A549 (cell line): ENCODE data around the gene PALLD. TPM values are rescaled to one million over a fixed set of nuclear protein-coding genes. Genes with fewer than 3 reads are reported as not detected.

ENCODE experiments used
- ATAC-seq, 2 experiments: fragments of 200-7000 bp in 1 of 2; fragments of >200 bp in 1 of 2; cut with Nextera tagmentation in 1 of 2; cut with Tn5 transposase in 1 of 2; 3 replicates each; pipeline versions ENCODE4 v1.8.0 to v1.9.1; 2018 to 2020; ENCODE audit warnings: mild to moderate bottlenecking in 1 of 2, moderate library complexity in 1 of 2
- CTCF ChIA-PET: fragments of 300-600 bp; sonication (Branson Sonifier 250); formaldehyde crosslinking; extraction: SDS; loops from one replicate; lab custom pipeline; 2021; ENCODE audit warnings: antibody characterized with exemption, inconsistent platforms; lab: Yijun Ruan, JAX
- POLR2A ChIA-PET: fragments of 350-600 bp; formaldehyde crosslinking; extraction: SDS; loops from one replicate; lab custom pipeline; 2021; ENCODE audit warnings: antibody characterized with exemption, inconsistent platforms; lab: Yijun Ruan, JAX
- DNase-seq, 2 experiments: peaks; one replicate each; pipeline versions ENCODE4 v3.0.0 to v3.0.0-alpha.2; 2011 to 2016; ENCODE audit warnings: low read depth in 1 of 2, low spot score in 1 of 2
- FAIRE-seq: peaks from 2 replicates; lab custom pipeline; 2011; peaks lifted over from hg19 to GRCh38; lab: Jason Lieb, UNC
- H3K27ac ChIP-seq, 2 experiments: fragments of >200 bp; sonication (Bioruptor Twin); formaldehyde crosslinking; 3 replicates each; pipeline ENCODE4 v1.5.1; 2016 to 2017
- H3K4me1 ChIP-seq: fragments of >200 bp; sonication (Bioruptor Twin); formaldehyde crosslinking; 3 replicates; pipeline ENCODE4 v1.6.1; 2016
- H3K4me2 ChIP-seq: fragments of >200 bp; sonication (Bioruptor Twin); formaldehyde crosslinking; 3 replicates; pipeline ENCODE4 v1.6.1; 2016
- H3K4me3 ChIP-seq: fragments of >200 bp; sonication (Bioruptor Twin); formaldehyde crosslinking; 3 replicates; pipeline ENCODE4 v1.5.1; 2016
- H3K9me3 ChIP-seq: fragments of >200 bp; sonication (Bioruptor Twin); formaldehyde crosslinking; 3 replicates; pipeline ENCODE4 v1.6.1; 2016
- CBX2 ChIP-seq: fragments of 200-600 bp; sonication (generic); IDR thresholded peaks from 2 replicates; pipeline ENCODE4 v1.6.1; 2016; ENCODE audit warnings: low read depth, mild to moderate bottlenecking, borderline replicate concordance
- CEBPB ChIP-seq, 2 experiments: fragments of >200 bp in 1 of 2; sonication (Bioruptor Twin) in 1 of 2; formaldehyde crosslinking in 1 of 2; IDR thresholded peaks; 2 replicates each; pipeline ENCODE4 v1.6.1; 2012 to 2016
- CHD4 ChIP-seq: fragments of 200-600 bp; sonication (generic); IDR thresholded peaks from 2 replicates; pipeline ENCODE4 v1.6.1; 2016; ENCODE audit warnings: antibody characterized with exemption, mild to moderate bottlenecking, borderline replicate concordance
- EHF ChIP-seq: fragments of 250-450 bp; sonication (Bioruptor Pico); IDR thresholded peaks from 2 replicates; pipeline ENCODE4 v1.5.0; 2020; ENCODE audit warnings: mild to moderate bottlenecking
- EP300 ChIP-seq, 2 experiments: fragments of >200 bp; sonication (Bioruptor Twin); formaldehyde crosslinking; IDR thresholded peaks; 2 replicates in 1 of 2; 3 replicates in 1 of 2; pipeline ENCODE4 v1.6.1; 2016 to 2017
- FOSB ChIP-seq: fragments of 250-450 bp; sonication (Bioruptor Pico); IDR thresholded peaks from 2 replicates; pipeline ENCODE4 v1.5.0; 2020; ENCODE audit warnings: mild to moderate bottlenecking, moderate library complexity
- FOSL2 ChIP-seq, 2 experiments: fragments of 450-650 bp in 1 of 2; fragments of >200 bp in 1 of 2; sonication (Bioruptor Twin) in 1 of 2; formaldehyde crosslinking; IDR thresholded peaks; 2 replicates each; pipeline versions ENCODE4 v1.5.0 to v1.6.1; 2016 to 2020; ENCODE audit warnings: mild to moderate bottlenecking in 1 of 2, moderate library complexity in 1 of 2
- HEYL ChIP-seq: fragments of 250-450 bp; sonication (Bioruptor Pico); IDR thresholded peaks from 2 replicates; pipeline ENCODE4 v1.8.0; 2021; ENCODE audit warnings: mild to moderate bottlenecking, moderate library complexity
- HOXA7 ChIP-seq: fragments of 250-450 bp; sonication (Bioruptor Pico); IDR thresholded peaks from 2 replicates; pipeline ENCODE4 v1.5.0; 2020; ENCODE audit warnings: mild to moderate bottlenecking, moderate library complexity
- JUNB ChIP-seq: fragments of >200 bp; sonication (Bioruptor Twin); formaldehyde crosslinking; IDR thresholded peaks from 2 replicates; pipeline ENCODE4 v1.6.1; 2016
- KDM5A ChIP-seq: fragments of 200-600 bp; sonication (generic); IDR thresholded peaks from 2 replicates; pipeline ENCODE4 v1.6.1; 2016; ENCODE audit warnings: antibody characterized with exemption, mild to moderate bottlenecking
- MAFK ChIP-seq: fragments of 450-650 bp; IDR thresholded peaks from 2 replicates; pipeline ENCODE4 v1.6.1; 2014; ENCODE audit not compliant: partially characterized antibody
- MYC ChIP-seq: IDR thresholded peaks from 2 replicates; pipeline ENCODE4 v1.6.1; 2012; ENCODE audit warnings: mild to moderate bottlenecking, inconsistent platforms, low read length, improper control_type of control experiment, borderline replicate concordance
- NR3C1 ChIP-seq: fragments of >200 bp; sonication (Bioruptor Twin); formaldehyde crosslinking; IDR thresholded peaks from 3 replicates; pipeline ENCODE4 v1.6.1; 2017
- PHF8 ChIP-seq: fragments of 200-600 bp; sonication (generic); IDR thresholded peaks from 2 replicates; pipeline ENCODE4 v1.6.1; 2016; ENCODE audit warnings: low read depth, mild to moderate bottlenecking, antibody characterized with exemption, moderate library complexity, borderline replicate concordance
- POLR2A ChIP-seq: IDR thresholded peaks from 2 replicates; pipeline ENCODE4 v1.6.1; 2012; ENCODE audit warnings: mild to moderate bottlenecking, low read length
- POLR2AphosphoS2 ChIP-seq: conservative IDR thresholded peaks from 2 replicates; pipeline ENCODE4 v1.6.1; 2012; ENCODE audit warnings: low read length, improper control_type of control experiment, inconsistent platforms
- RARB ChIP-seq: fragments of 250-450 bp; sonication (Bioruptor Pico); IDR thresholded peaks from 2 replicates; pipeline ENCODE4 v1.8.0; 2021; ENCODE audit warnings: mild to moderate bottlenecking, moderate library complexity
- RFX5 ChIP-seq: fragments of 450-650 bp; IDR thresholded peaks from 2 replicates; pipeline ENCODE4 v1.7.1; 2014; ENCODE audit warnings: antibody characterized with exemption, mild to moderate bottlenecking, moderate library complexity
- SMC3 ChIP-seq: fragments of >200 bp; sonication (Bioruptor Twin); formaldehyde crosslinking; IDR thresholded peaks from 3 replicates; pipeline ENCODE4 v1.6.1; 2018; ENCODE audit warnings: inconsistent platforms
- SREBF2 ChIP-seq: fragments of 450-650 bp; IDR thresholded peaks from 2 replicates; pipeline ENCODE4 v1.6.1; 2014; ENCODE audit warnings: mild to moderate bottlenecking, moderate library complexity
- TFCP2L1 ChIP-seq: fragments of 250-450 bp; sonication (Bioruptor Pico); IDR thresholded peaks from 2 replicates; pipeline ENCODE4 v1.5.0; 2021; ENCODE audit warnings: mild to moderate bottlenecking
- ZC3H11A ChIP-seq: fragments of 450-650 bp; IDR thresholded peaks from 2 replicates; pipeline ENCODE4 v1.6.1; 2014; ENCODE audit warnings: antibody characterized with exemption, mild to moderate bottlenecking
- ZFP36 ChIP-seq: fragments of 450-650 bp; IDR thresholded peaks from 2 replicates; pipeline ENCODE4 v1.6.1; 2014; ENCODE audit warnings: borderline replicate concordance; ENCODE audit not compliant: partially characterized antibody
- ZNF302 ChIP-seq: fragments of 250-450 bp; sonication (Bioruptor Pico); IDR thresholded peaks from 2 replicates; pipeline ENCODE4 v1.9.0; 2021; ENCODE audit warnings: inconsistent platforms, mild to moderate bottlenecking, moderate library complexity
- WGBS: methylation state at CpG from one replicate; pipeline ENCODE4 v1.1.6; 2017; ENCODE audit errors: missing lambda C conversion rate; 5-methylcytosine and 5-hydroxymethylcytosine counted together
- polyA plus RNA-seq, 4 experiments: library from polyadenylated mRNA; depleted of rRNA in 3 of 4; stranded (reverse); fragments of >200 nt; fragmentation: RNase III in 1 of 4; extraction: RNeasy Plus Mini Kit Qiagen cat#74134 plus additional on column Dnase treatment in 1 of 4; gene quantifications; 2 replicates in 3 of 4; 3 replicates in 1 of 4; pipeline ENCODE4 v1.2.3, GENCODE V29; 2011 to 2017
- TF ChIP-seq, protein P1 (sequence below): IDR thresholded peaks from 2 replicates; pipeline ENCODE4 v1.6.1; 2012; ENCODE audit warnings: low read depth, borderline replicate concordance
- TF ChIP-seq, protein P2 (sequence below): fragments of >200 bp; sonication (Bioruptor Twin); formaldehyde crosslinking; IDR thresholded peaks from 3 replicates; pipeline ENCODE4 v1.6.1; 2016
- TF ChIP-seq, protein P3 (sequence below): fragments of 150-350 bp; IDR thresholded peaks from 2 replicates; pipeline ENCODE4 v1.6.1; 2014; ENCODE audit warnings: low read depth, mild to moderate bottlenecking, low read length
- TF ChIP-seq, protein P4 (sequence below): fragments of >200 bp; sonication (Bioruptor Twin); formaldehyde crosslinking; IDR thresholded peaks from 3 replicates; pipeline ENCODE4 v1.5.1; 2016

The PALLD gene
- polyA plus RNA-seq, 2 of the 4 experiments (the other 2 are of a cell fraction) = 88.8 to 113 TPM

DNA sequence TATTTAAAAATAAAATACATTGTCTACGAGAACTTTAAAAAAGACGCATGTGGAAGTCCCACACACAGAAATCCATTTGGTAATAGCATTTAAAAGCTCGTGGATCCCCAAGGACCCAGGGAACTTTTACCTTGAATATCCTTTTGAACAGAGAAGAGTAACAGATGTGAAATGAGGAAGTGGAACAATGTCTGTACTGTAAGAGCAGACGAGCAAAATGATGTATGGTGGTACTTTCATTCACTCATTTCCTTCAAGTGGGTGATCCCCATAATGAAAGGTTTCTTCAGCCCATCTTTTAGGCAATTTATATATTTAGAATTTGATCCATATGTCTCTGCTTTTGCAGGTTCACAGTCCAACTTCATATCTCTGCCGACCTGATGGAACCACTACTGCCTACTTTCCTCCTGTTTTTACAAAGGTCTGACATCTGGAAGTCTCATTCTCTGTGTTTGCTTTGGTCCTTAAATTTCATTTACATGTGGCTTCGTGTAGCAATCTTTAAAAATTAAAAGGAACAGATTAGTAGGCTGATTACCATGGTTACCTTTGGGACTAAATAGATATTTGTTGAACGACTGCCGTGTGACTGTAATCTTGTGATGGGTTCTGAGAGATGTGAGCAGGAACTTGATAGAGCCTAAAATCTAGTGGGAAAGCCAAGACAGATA, 188.4 kb downstream of the PALLD start:
- Histone ChIP-seq H3K9me3 (no peaks in the 10 kb centered on the region), H3K27ac (no peak overlapping the region), H3K4me3 (no peak overlapping the region), H3K4me2 (no peak overlapping the region), H3K4me1 (peaks cover 35% of the 10 kb centered on the region)
- FAIRE-seq (no peak), ATAC-seq (no peak), DNase-seq (no peak)
- TF ChIP-seq MYC (no peak), HEYL (CRISPR knock-in tag) (no peak), EP300 (IDR thresholded peaks at IDR 0.05) (no peak), FOSB (CRISPR knock-in tag) (no peak), SMC3 (no peak), CBX2 (no peak), NR3C1 (no peak), POLR2A (no peak), RARB (CRISPR knock-in tag) (no peak), ZNF302 (CRISPR knock-in tag) (no peak), FOSL2 (IDR thresholded peaks at IDR 0.05) (no peak), FOSL2 (CRISPR knock-in tag; IDR thresholded peaks at IDR 0.05) (no peak), RFX5 (no peak), ZC3H11A (no peak), CHD4 (no peak), CEBPB (IDR thresholded peaks at IDR 0.05) (no peak), EHF (CRISPR knock-in tag) (no peak)
- TF ChIP-seq, protein P1, sequence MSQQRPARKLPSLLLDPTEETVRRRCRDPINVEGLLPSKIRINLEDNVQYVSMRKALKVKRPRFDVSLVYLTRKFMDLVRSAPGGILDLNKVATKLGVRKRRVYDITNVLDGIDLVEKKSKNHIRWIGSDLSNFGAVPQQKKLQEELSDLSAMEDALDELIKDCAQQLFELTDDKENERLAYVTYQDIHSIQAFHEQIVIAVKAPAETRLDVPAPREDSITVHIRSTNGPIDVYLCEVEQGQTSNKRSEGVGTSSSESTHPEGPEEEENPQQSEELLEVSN = no peak
- POLR2A ChIA-PET = no interaction called here
- WGBS = 89% methylated on average over 8 of the region's 8 CpGs
- CTCF ChIA-PET = interaction anchor here (2.3 kb wide), 1 partner anchor 100 kb away, joined by 7 read pairs; no protein-coding TSS in a partner anchor

DNA sequence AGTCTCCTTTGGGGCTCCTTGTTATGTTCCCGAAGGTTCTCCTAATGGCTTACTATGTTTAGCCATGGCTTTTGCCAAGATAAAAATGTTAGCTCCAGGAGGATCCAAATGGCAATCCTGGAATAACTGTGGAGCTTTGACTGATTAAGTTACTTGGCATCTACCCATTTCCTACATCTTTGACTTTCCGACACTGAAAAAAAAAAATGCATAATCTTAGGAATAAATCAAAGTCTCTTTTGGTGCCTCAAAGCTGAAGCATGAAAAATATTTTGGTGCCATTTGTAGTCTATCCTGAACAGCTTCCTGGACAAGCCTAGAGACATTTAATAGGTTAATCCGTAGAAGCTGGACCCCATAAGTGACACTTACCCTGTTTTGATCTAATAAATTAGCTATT, 191.7 kb downstream of the PALLD start:
- FAIRE-seq (no peak), ATAC-seq (no peak), DNase-seq (no peak)
- Histone ChIP-seq H3K4me2 (no peak overlapping the region), H3K4me1 (peaks cover 22% of the 10 kb centered on the region), H3K4me3 (no peak overlapping the region), H3K27ac (no peak overlapping the region), H3K9me3 (no peaks in the 10 kb centered on the region)
- WGBS = 76% methylated on average over 3 of the region's 3 CpGs
- ChIA-PET CTCF (interaction anchor here (0.6 kb wide), 1 partner anchor 191 kb away, joined by 3 read pairs; no protein-coding TSS in a partner anchor), POLR2A (no interaction called here)
- no peak for TF ChIP-seq SREBF2
- TF ChIP-seq TFCP2L1 = no peak

DNA sequence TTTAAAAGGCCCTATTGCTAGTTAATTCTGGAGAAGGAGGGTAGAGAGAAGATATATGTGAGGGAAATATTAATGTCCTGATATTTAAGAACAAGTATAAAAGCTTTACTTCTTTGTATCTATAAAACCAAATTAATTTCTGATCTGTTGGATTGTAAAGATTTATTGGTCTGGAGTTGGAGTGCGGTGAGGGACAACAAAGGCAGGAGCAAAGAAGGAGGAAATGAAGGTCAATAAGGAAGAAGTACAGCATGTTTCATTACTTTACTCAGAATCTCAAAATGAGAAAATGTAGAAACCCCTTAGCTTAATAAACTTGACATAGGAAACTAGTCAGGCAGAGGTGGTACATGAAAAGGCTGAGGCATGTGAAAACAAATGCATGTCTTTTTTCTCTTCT, 192.9 kb downstream of the PALLD start:
- POLR2A ChIA-PET = no interaction called here
- CTCF ChIA-PET = interaction anchor here (0.9 kb wide), 1 partner anchor 20 kb away, joined by 3 read pairs; no protein-coding TSS in a partner anchor

DNA sequence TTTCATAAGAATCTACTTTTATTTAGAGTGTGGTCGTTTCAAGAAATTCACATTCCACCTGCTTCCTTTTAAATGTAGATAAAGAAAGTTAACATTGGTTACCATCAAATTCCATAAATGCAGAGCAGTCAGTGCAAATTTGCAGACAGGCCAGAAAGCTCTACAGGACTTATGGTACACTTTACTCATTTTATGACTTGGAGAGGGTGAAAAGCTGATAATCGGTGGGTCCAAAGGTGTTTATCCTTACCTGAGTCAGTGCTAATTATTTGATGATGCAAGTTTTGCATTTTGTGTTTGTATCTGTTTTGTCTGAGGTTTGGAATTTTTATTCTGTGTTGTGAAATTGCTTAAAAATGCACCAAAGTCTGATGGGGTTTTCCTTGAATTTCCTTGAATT, 193.3 kb downstream of the PALLD start:
- FAIRE-seq (no peak), DNase-seq (no peak), ATAC-seq (no peak)
- ChIA-PET POLR2A (no interaction called here), CTCF (no interaction called here)
- Histone ChIP-seq H3K9me3 (no peaks in the 10 kb centered on the region), H3K4me1 (peaks cover 26% of the 10 kb centered on the region), H3K4me3 (no peak overlapping the region), H3K4me2 (no peak overlapping the region), H3K27ac (no peak overlapping the region)
- 69% methylated on average over 2 of the region's 2 CpGs for WGBS
- TF ChIP-seq, protein P2, sequence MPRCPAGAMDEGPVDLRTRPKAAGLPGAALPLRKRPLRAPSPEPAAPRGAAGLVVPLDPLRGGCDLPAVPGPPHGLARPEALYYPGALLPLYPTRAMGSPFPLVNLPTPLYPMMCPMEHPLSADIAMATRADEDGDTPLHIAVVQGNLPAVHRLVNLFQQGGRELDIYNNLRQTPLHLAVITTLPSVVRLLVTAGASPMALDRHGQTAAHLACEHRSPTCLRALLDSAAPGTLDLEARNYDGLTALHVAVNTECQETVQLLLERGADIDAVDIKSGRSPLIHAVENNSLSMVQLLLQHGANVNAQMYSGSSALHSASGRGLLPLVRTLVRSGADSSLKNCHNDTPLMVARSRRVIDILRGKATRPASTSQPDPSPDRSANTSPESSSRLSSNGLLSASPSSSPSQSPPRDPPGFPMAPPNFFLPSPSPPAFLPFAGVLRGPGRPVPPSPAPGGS = no peak
- no peak for TF ChIP-seq POLR2AphosphoS2
- no peak for TF ChIP-seq EHF (CRISPR knock-in tag)
- TF ChIP-seq KDM5A = no peak
- TF ChIP-seq, protein P3, sequence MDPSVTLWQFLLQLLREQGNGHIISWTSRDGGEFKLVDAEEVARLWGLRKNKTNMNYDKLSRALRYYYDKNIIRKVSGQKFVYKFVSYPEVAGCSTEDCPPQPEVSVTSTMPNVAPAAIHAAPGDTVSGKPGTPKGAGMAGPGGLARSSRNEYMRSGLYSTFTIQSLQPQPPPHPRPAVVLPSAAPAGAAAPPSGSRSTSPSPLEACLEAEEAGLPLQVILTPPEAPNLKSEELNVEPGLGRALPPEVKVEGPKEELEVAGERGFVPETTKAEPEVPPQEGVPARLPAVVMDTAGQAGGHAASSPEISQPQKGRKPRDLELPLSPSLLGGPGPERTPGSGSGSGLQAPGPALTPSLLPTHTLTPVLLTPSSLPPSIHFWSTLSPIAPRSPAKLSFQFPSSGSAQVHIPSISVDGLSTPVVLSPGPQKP = no peak
- no peak for TF ChIP-seq JUNB
- no peak for TF ChIP-seq HEYL (CRISPR knock-in tag)
- no peak for TF ChIP-seq HOXA7 (CRISPR knock-in tag)
- TF ChIP-seq, protein P4, sequence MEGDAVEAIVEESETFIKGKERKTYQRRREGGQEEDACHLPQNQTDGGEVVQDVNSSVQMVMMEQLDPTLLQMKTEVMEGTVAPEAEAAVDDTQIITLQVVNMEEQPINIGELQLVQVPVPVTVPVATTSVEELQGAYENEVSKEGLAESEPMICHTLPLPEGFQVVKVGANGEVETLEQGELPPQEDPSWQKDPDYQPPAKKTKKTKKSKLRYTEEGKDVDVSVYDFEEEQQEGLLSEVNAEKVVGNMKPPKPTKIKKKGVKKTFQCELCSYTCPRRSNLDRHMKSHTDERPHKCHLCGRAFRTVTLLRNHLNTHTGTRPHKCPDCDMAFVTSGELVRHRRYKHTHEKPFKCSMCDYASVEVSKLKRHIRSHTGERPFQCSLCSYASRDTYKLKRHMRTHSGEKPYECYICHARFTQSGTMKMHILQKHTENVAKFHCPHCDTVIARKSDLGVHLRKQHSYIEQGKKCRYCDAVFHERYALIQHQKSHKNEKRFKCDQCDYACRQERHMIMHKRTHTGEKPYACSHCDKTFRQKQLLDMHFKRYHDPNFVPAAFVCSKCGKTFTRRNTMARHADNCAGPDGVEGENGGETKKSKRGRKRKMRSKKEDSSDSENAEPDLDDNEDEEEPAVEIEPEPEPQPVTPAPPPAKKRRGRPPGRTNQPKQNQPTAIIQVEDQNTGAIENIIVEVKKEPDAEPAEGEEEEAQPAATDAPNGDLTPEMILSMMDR = no peak
- TF ChIP-seq ZFP36 = no peak
- TF ChIP-seq MAFK = no peak

More for the DNA sequence above, 192.9 kb downstream of the PALLD start:
- Histone ChIP-seq H3K27ac (no peak overlapping the region), H3K4me2 (no peak overlapping the region), H3K4me1 (peaks cover 23% of the 10 kb centered on the region), H3K4me3 (no peak overlapping the region), H3K9me3 (no peaks in the 10 kb centered on the region)
- DNase-seq = no peak
- no peak for ATAC-seq
- no peak for FAIRE-seq
- WGBS = 97% methylated on average over 1 of the region's 1 CpG
- no peak for TF ChIP-seq HEYL (CRISPR knock-in tag)
- TF ChIP-seq FOSB (CRISPR knock-in tag) = no peak
- no peak for TF ChIP-seq EP300 (IDR thresholded peaks at IDR 0.05)
- TF ChIP-seq PHF8 = no peak
- no peak for TF ChIP-seq CBX2
